Activated CD8-positive, alpha-beta T cell treated with anti-CD3 and anti-CD28 coated beads for 36 hours (primary cell): ENCODE results near the gene PIGU. TPM values are rescaled to one million over a fixed set of nuclear protein-coding genes. Genes with fewer than 3 reads are reported as not detected.

Experiments
- ATAC-seq: fragments of 200-7000 bp; cut with Tn5 transposase; one replicate; pipeline ENCODE4 v1.10.0; 2021; ENCODE audit warnings: mild to moderate bottlenecking, moderate library complexity
- CTCF ChIA-PET: fragments of 350-600 bp; sonication (Branson Sonifier 250); formaldehyde crosslinking; loops from one replicate; lab custom pipeline; 2021; ENCODE audit warnings: antibody characterized with exemption; lab: Charles Lee
- POLR2A ChIA-PET: fragments of 350-600 bp; sonication (Branson Sonifier 250); formaldehyde crosslinking; loops from one replicate; lab custom pipeline; 2021; ENCODE audit warnings: antibody characterized with exemption; lab: Charles Lee
- DNase-seq: peaks from one replicate; pipeline ENCODE4 v3.0.0-alpha.2; 2020
- H3K27ac Mint-ChIP-seq: one replicate; pipeline ENCODE4 v1.8.0; 2021; ENCODE audit warnings: mild to moderate bottlenecking, mixed read lengths
- H3K27me3 Mint-ChIP-seq: one replicate; pipeline ENCODE4 v1.8.0; 2021; ENCODE audit warnings: mixed read lengths
- H3K36me3 Mint-ChIP-seq: one replicate; pipeline ENCODE4 v1.8.0; 2021; ENCODE audit warnings: low read depth, mixed read lengths
- H3K4me1 Mint-ChIP-seq: one replicate; pipeline ENCODE4 v1.8.0; 2021; ENCODE audit warnings: low read depth, mixed read lengths
- H3K4me3 Mint-ChIP-seq: one replicate; pipeline ENCODE4 v1.8.0; 2021; ENCODE audit warnings: mild to moderate bottlenecking, moderate library complexity, mixed read lengths
- H3K9me3 Mint-ChIP-seq: one replicate; pipeline ENCODE4 v1.8.0; 2021; ENCODE audit warnings: mixed read lengths
- CTCF ChIP-seq: fragments of 200-600 bp; IDR thresholded peaks from one replicate; pipeline ENCODE4 v1.8.0; 2022; ENCODE audit warnings: antibody characterized with exemption, mild to moderate bottlenecking
- intact Hi-C: fragments of 100-400 bp; cut with micrococcal nuclease; formaldehyde crosslinking; loops from one replicate; pipeline ENCODE4 v1.10.0; 2022
- total RNA-seq, 2 experiments: library from RNA; stranded (reverse); gene quantifications; one replicate each; pipeline ENCODE4 v1.2.3, GENCODE V29; 2021

The PIGU gene
- total RNA-seq, 2 experiments from 2014 or later: 19.4 to 20.9 TPM

- POLR2A ChIA-PET: no interaction called here
- H3K27ac Mint-ChIP-seq: no peak overlapping the region
These were observed 142.3 kb downstream of the PIGU start for GRCh38 chr20:34534391-34535165.

GRCh38 chr20:34532756-34533155, 144.1 kb downstream of the PIGU start:
- intact Hi-C loops: no loop called here
- POLR2A ChIA-PET: no interaction called here
- Mint-ChIP-seq H3K4me3 (no peak overlapping the region), H3K27ac (no peak overlapping the region), H3K4me1 (peaks cover 2% of the 10 kb centered on the region), H3K27me3 (no peaks in the 10 kb centered on the region), H3K36me3 (peaks cover 15% of the 10 kb centered on the region), H3K9me3 (no peaks in the 10 kb centered on the region)
- no peak for TF ChIP-seq CTCF
- CTCF ChIA-PET: interaction anchor here (0.9 to 4.3 kb wide), 2 partner anchors 10 to 220 kb away, joined by 4 to 25 read pairs; no protein-coding TSS in a partner anchor
- ATAC-seq (no peak), DNase-seq (no peak)

More at GRCh38 chr20:34534391-34535165, 142.3 kb downstream of the PIGU start:
- DNase-seq: no peak
- Mint-ChIP-seq H3K4me1 (peaks cover 2% of the 10 kb centered on the region), H3K27me3 (no peaks in the 10 kb centered on the region), H3K9me3 (no peaks in the 10 kb centered on the region), H3K4me3 (no peak overlapping the region), H3K36me3 (peaks cover 8% of the 10 kb centered on the region)
- intact Hi-C loops: loop anchor here (5.0 kb wide), 1 partner anchor 173 kb away; no protein-coding TSS in a partner anchor
- TF ChIP-seq CTCF: no peak
- no peak for ATAC-seq
- CTCF ChIA-PET: interaction anchor here (1.5 kb wide), 1 partner anchor 222 kb away, joined by 6 read pairs; no protein-coding TSS in a partner anchor

GRCh38 chr20:34532320-34532719, 144.6 kb downstream of the PIGU start:
- H3K9me3 Mint-ChIP-seq: no peaks in the 10 kb centered on the region
- ChIA-PET CTCF (interaction anchor here (0.9 to 4.3 kb wide), 3 partner anchors 10 to 220 kb away, joined by 4 to 25 read pairs (median 14); no protein-coding TSS in a partner anchor), POLR2A (no interaction called here)
- no peak overlapping the region for H3K4me3 Mint-ChIP-seq
- H3K27ac Mint-ChIP-seq: no peak overlapping the region
- H3K27me3 Mint-ChIP-seq: no peaks in the 10 kb centered on the region
- H3K36me3 Mint-ChIP-seq: peaks cover 18% of the 10 kb centered on the region
- no peak for ATAC-seq
- no peak for TF ChIP-seq CTCF
- peaks cover 2% of the 10 kb centered on the region for H3K4me1 Mint-ChIP-seq
- DNase-seq: no peak
- intact Hi-C loops: no loop called here

- H3K4me1 Mint-ChIP-seq: peaks cover 2% of the 10 kb centered on the region
- peaks cover 13% of the 10 kb centered on the region for H3K36me3 Mint-ChIP-seq
- no peaks in the 10 kb centered on the region for H3K27me3 Mint-ChIP-seq
- H3K4me3 Mint-ChIP-seq: no peak overlapping the region
- ChIA-PET CTCF (interaction anchor here (0.9 to 4.3 kb wide), 6 partner anchors 7 to 219 kb away, joined by 3 to 25 read pairs (median 9); no protein-coding TSS in a partner anchor), POLR2A (interaction anchor here (2.0 kb wide), 1 partner anchor 15 kb away, joined by 13 read pairs; the partner anchor contains the start of gene DYNLRB1)
- intact Hi-C loops: no loop called here
- H3K9me3 Mint-ChIP-seq: no peaks in the 10 kb centered on the region
- no peak overlapping the region for H3K27ac Mint-ChIP-seq
- DNase-seq (no peak), ATAC-seq (no peak)
- TF ChIP-seq CTCF: no peak
These were observed 145.2 kb downstream of the PIGU start for GRCh38 chr20:34531608-34532265.
